Osteocyte (in vitro differentiated cells): ENCODE measurements around the gene POLD2. TPM values are rescaled to one million over a fixed set of nuclear protein-coding genes. Genes with fewer than 3 reads are reported as not detected.

ENCODE experiments used
- DNase-seq: peaks from one replicate; pipeline ENCODE4 v3.0.0; 2021; ENCODE audit warnings: mixed read lengths; ENCODE audit not compliant: unreplicated experiment; ENCODE audit errors: extremely low spot score
- H3K27ac Mint-ChIP-seq: one replicate; pipeline ENCODE4 v1.8.0; 2021; ENCODE audit warnings: mild to moderate bottlenecking, mixed read lengths; ENCODE audit not compliant: unreplicated experiment
- H3K27me3 Mint-ChIP-seq: one replicate; pipeline ENCODE4 v1.8.0; 2021; ENCODE audit warnings: mixed read lengths; ENCODE audit not compliant: unreplicated experiment
- H3K36me3 Mint-ChIP-seq: one replicate; pipeline ENCODE4 v1.8.0; 2021; ENCODE audit warnings: mixed read lengths; ENCODE audit not compliant: unreplicated experiment
- H3K4me1 Mint-ChIP-seq: one replicate; pipeline ENCODE4 v1.8.0; 2021; ENCODE audit warnings: mixed read lengths; ENCODE audit not compliant: unreplicated experiment
- H3K4me3 Mint-ChIP-seq: one replicate; pipeline ENCODE4 v1.8.0; 2021; ENCODE audit warnings: mild to moderate bottlenecking, moderate library complexity, mixed read lengths; ENCODE audit not compliant: unreplicated experiment
- H3K9me3 Mint-ChIP-seq: one replicate; pipeline ENCODE4 v1.8.0; 2021; ENCODE audit warnings: mixed read lengths; ENCODE audit not compliant: unreplicated experiment
- CTCF ChIP-seq: fragments of 200-600 bp; sonication (generic); IDR thresholded peaks from 2 replicates; pipeline ENCODE4 v1.5.0; 2021; ENCODE audit warnings: antibody characterized with exemption, mild to moderate bottlenecking, moderate library complexity
- total RNA-seq: library from RNA; stranded (reverse); gene quantifications from 2 replicates; pipeline ENCODE4 v1.2.1, GENCODE V29; 2021

The POLD2 gene
- total RNA-seq, 1 donor from 2014 or later: 59.2 TPM

- H3K4me1 Mint-ChIP-seq: peaks cover 70% of the 10 kb centered on the region
- peak overlapping the region; percentile 96 for H3K27ac Mint-ChIP-seq
These were observed 22.7 kb downstream of the POLD2 start for GRCh38 chr7:44100458-44101302.

GRCh38 chr7:44099669-44100068, 23.7 kb downstream of the POLD2 start:
- H3K4me1 Mint-ChIP-seq: peaks cover 75% of the 10 kb centered on the region
- H3K27ac Mint-ChIP-seq: peak overlapping the region; percentile 96
- H3K27me3 Mint-ChIP-seq: no peaks in the 10 kb centered on the region

More at GRCh38 chr7:44100458-44101302, 22.7 kb downstream of the POLD2 start:
- no peak overlapping the region for H3K4me3 Mint-ChIP-seq
- peak; percentile 92 for DNase-seq
- no peak for TF ChIP-seq CTCF
- no peaks in the 10 kb centered on the region for H3K9me3 Mint-ChIP-seq
- no peaks in the 10 kb centered on the region for H3K27me3 Mint-ChIP-seq
- peaks cover 2% of the 10 kb centered on the region for H3K36me3 Mint-ChIP-seq

GRCh38 chr7:44098092-44099068, 25.0 kb downstream of the POLD2 start:
- Mint-ChIP-seq H3K4me3 (no peak overlapping the region), H3K27ac (no peak overlapping the region), H3K4me1 (peaks cover 74% of the 10 kb centered on the region), H3K9me3 (no peaks in the 10 kb centered on the region), H3K27me3 (no peaks in the 10 kb centered on the region), H3K36me3 (no peaks in the 10 kb centered on the region)
- TF ChIP-seq CTCF: no peak
- DNase-seq: no peak

More at GRCh38 chr7:44099669-44100068, 23.7 kb downstream of the POLD2 start:
- DNase-seq: no peak
- Mint-ChIP-seq H3K9me3 (no peaks in the 10 kb centered on the region), H3K4me3 (no peak overlapping the region), H3K36me3 (no peaks in the 10 kb centered on the region)
- no peak for TF ChIP-seq CTCF

GRCh38 chr7:44097064-44097932, 26.1 kb downstream of the POLD2 start:
- Mint-ChIP-seq H3K36me3 (no peaks in the 10 kb centered on the region), H3K4me3 (no peak overlapping the region), H3K9me3 (no peaks in the 10 kb centered on the region), H3K27me3 (no peaks in the 10 kb centered on the region), H3K4me1 (peaks cover 66% of the 10 kb centered on the region), H3K27ac (no peak overlapping the region)
- TF ChIP-seq CTCF: no peak
- DNase-seq: no peak
